HG03571 (cell line): Measurements from ENCODE around the gene PLD6.

Experiments
- ATAC-seq: cut with Tn5 transposase; IDR thresholded peaks from one replicate; pipeline ENCODE4 v1.9.1; 2021; ENCODE audit not compliant: unreplicated experiment

The PLD6 gene

GRCh38 chr17:17227608-17228520 is 21.7 kb upstream of the PLD6 start:
- ATAC-seq, result no peak

GRCh38 chr17:17226451-17227265 is 20.5 kb upstream of the PLD6 start:
- ATAC-seq, result no peak

- no peak for ATAC-seq
Observed at GRCh38 chr17:17225901-17226300, 19.8 kb upstream of the PLD6 start.

GRCh38 chr17:17224137-17224536 is 18.0 kb upstream of the PLD6 start:
- ATAC-seq, result no peak

GRCh38 chr17:17223736-17224135 is 17.6 kb upstream of the PLD6 start:
- no peak for ATAC-seq

GRCh38 chr17:17221329-17221728 is 15.2 kb upstream of the PLD6 start:
- no peak for ATAC-seq

- no peak for ATAC-seq
Observed at GRCh38 chr17:17220529-17220928, 14.4 kb upstream of the PLD6 start.

GRCh38 chr17:17217995-17218394 is 11.9 kb upstream of the PLD6 start:
- ATAC-seq, result no peak

GRCh38 chr17:17216776-17217175 is 10.6 kb upstream of the PLD6 start:
- ATAC-seq, result no peak

- ATAC-seq, result no peak
Observed at GRCh38 chr17:17216236-17216635, 10.1 kb upstream of the PLD6 start.

GRCh38 chr17:17215575-17215974 is 9.4 kb upstream of the PLD6 start:
- ATAC-seq, result no peak

- ATAC-seq, result no peak
Observed at GRCh38 chr17:17214646-17215436, 8.7 kb upstream of the PLD6 start.

GRCh38 chr17:17213775-17214174 is 7.6 kb upstream of the PLD6 start:
- no peak for ATAC-seq

GRCh38 chr17:17207998-17208397 is 1.9 kb upstream of the PLD6 start:
- ATAC-seq, result no peak

GRCh38 chr17:17206913-17207335 is 791 bp upstream of the PLD6 start:
- ATAC-seq, result no peak

- peak; percentile 28 for ATAC-seq
Observed at GRCh38 chr17:17205368-17206123, 587 bp downstream of the PLD6 start.

GRCh38 chr17:17204635-17205231 is 1.4 kb downstream of the PLD6 start:
- no peak for ATAC-seq

GRCh38 chr17:17204041-17204591 is 2.0 kb downstream of the PLD6 start:
- no peak for ATAC-seq

- no peak for ATAC-seq
Observed at GRCh38 chr17:17203173-17203730, 2.9 kb downstream of the PLD6 start.
